ENCODE measurements around the gene TMCC3. TPM values are rescaled to one million over a fixed set of nuclear protein-coding genes. Genes with fewer than 3 reads are reported as not detected.

Gene TMCC3
- total RNA-seq, 2 donors from 2014 or later = 2.5 to 4.2 TPM

DNA sequence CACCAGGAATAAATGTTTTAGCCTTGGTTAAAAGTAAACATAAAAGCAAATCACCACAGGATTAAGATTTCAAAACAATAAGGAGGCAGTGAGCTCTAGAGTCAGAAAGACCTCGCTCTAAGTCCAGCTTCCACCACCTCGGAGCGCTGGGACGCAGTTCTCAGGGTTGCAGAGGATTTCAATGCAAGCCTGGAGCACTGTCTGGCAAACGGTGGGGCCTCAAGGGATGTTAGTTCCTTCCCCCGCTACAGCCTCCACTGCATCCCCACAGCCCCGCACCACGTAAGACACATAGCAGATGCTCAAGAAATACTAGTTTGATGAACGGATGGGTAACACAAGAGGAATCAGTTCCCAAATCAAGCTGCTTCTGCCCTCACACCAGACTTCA lies 39.3 kb upstream of the TMCC3 start:
- H3K36me3 Mint-ChIP-seq (ENCODE audit: low read depth) = no peaks in the 10 kb centered on the region
- whole genome bisulfite sequencing, 2 experiments (ENCODE audit: insufficient coverage in 1 of 2, insufficient read length in 1 of 2) = 89 to 92% methylated on average over 9 of the region's 9 CpGs

DNA sequence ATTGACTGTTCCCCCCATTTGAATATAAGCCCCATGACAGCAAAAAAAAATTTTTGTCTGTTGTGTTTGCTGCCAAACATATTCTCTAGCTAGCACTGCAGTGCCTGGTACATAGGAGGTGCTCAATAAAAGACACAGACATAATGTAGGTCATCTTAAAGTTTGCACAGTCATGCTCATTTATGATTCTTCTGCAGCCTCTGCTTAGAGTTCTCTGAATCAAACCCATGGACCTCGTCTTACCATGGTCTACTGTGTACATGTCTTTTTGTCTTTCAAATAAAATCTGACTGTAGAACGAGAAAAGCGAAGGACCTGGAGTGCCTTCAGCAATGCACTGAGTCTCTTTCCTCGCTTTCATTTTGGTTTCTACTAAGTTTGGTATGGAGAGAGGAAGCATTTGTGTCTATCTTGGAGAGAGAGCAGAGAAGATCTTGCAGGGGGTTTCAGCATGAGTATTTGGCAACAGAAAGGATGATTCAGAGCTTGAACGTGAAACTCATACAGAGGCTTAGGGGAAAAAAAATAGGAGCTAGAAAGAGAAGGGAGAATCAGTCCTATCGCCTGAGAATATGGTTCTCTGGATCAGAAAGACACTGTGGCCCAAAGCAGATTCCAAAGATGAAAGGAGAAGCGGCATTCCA lies 38.8 kb upstream of the TMCC3 start:
- no peak overlapping the region for H3K27ac Mint-ChIP-seq
- Histone ChIP-seq H3K9ac (ENCODE audit: extremely low read depth, low read length, poor library complexity, severe bottlenecking) (no peak overlapping the region), H3K4me3 (ENCODE audit: low read length) (no peak overlapping the region)

More for the DNA sequence above, 39.3 kb upstream of the TMCC3 start:
- Mint-ChIP-seq H3K9me3 (no peaks in the 10 kb centered on the region), H3K4me3 (no peak overlapping the region), H3K27me3 (ENCODE audit: insufficient read depth) (no peaks in the 10 kb centered on the region), H3K27ac (no peak overlapping the region), H3K4me1 (no peaks in the 10 kb centered on the region)
- TF ChIP-seq, protein P1, sequence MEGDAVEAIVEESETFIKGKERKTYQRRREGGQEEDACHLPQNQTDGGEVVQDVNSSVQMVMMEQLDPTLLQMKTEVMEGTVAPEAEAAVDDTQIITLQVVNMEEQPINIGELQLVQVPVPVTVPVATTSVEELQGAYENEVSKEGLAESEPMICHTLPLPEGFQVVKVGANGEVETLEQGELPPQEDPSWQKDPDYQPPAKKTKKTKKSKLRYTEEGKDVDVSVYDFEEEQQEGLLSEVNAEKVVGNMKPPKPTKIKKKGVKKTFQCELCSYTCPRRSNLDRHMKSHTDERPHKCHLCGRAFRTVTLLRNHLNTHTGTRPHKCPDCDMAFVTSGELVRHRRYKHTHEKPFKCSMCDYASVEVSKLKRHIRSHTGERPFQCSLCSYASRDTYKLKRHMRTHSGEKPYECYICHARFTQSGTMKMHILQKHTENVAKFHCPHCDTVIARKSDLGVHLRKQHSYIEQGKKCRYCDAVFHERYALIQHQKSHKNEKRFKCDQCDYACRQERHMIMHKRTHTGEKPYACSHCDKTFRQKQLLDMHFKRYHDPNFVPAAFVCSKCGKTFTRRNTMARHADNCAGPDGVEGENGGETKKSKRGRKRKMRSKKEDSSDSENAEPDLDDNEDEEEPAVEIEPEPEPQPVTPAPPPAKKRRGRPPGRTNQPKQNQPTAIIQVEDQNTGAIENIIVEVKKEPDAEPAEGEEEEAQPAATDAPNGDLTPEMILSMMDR (conservative IDR thresholded peaks at IDR 0.05) = no peak
- peak; percentile 50 for DNase-seq
- Histone ChIP-seq H3K4me1 (ENCODE audit: control insufficient read depth, insufficient read depth, low read length) (peaks cover 5% of the 10 kb centered on the region), H3K4me3 (ENCODE audit: low read length) (no peak overlapping the region), H3K27ac (ENCODE audit: low read depth, low read length) (no peak overlapping the region), H3K9ac (ENCODE audit: extremely low read depth, low read length, poor library complexity, severe bottlenecking) (no peak overlapping the region), H3K36me3 (ENCODE audit: control insufficient read depth, insufficient read depth, low read length) (no peaks in the 10 kb centered on the region), H3K27me3 (ENCODE audit: control insufficient read depth, insufficient read depth, low read length, poor library complexity, severe bottlenecking) (no peaks in the 10 kb centered on the region), H3K9me3 (ENCODE audit: control insufficient read depth, low read length) (no peaks in the 10 kb centered on the region)

DNA sequence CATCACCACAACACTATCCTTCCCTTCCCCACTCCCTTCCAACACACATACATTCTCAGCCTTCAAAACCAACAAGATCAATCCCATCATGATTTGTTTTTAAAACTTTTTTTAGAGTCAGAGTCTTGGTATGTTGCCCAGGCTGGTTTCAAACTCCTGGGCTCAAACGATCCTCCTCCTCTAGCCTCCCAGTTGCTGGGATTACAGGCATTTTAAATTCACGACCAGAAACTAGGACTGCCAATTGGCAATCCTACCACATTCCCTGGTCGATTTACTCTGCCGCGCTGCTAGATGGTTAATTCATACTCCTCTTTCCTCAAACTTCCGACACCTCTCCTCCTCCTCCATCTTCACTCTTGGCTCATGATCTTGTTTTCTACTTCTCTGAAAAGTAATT lies 37.5 kb upstream of the TMCC3 start:
- H3K36me3 Mint-ChIP-seq (ENCODE audit: low read depth) = no peaks in the 10 kb centered on the region
- Histone ChIP-seq H3K36me3 (ENCODE audit: control insufficient read depth, insufficient read depth, low read length) (no peaks in the 10 kb centered on the region), H3K9ac (ENCODE audit: extremely low read depth, low read length, poor library complexity, severe bottlenecking) (no peak overlapping the region), H3K27ac (ENCODE audit: low read depth, low read length) (no peak overlapping the region), H3K27me3 (ENCODE audit: control insufficient read depth, insufficient read depth, low read length, poor library complexity, severe bottlenecking) (no peaks in the 10 kb centered on the region), H3K9me3 (ENCODE audit: control insufficient read depth, low read length) (no peaks in the 10 kb centered on the region), H3K4me1 (ENCODE audit: control insufficient read depth, insufficient read depth, low read length) (peaks cover 5% of the 10 kb centered on the region), H3K4me3 (ENCODE audit: low read length) (no peak overlapping the region)
- H3K4me1 Mint-ChIP-seq = peaks cover 7% of the 10 kb centered on the region
- H3K27ac Mint-ChIP-seq = no peak overlapping the region
- no peak overlapping the region for H3K4me3 Mint-ChIP-seq
- no peaks in the 10 kb centered on the region for H3K9me3 Mint-ChIP-seq
- peak; percentile 31 for DNase-seq
- 95 to 96% methylated on average over 6 of the region's 6 CpGs for WGBS, 2 experiments (ENCODE audit: insufficient coverage in 1 of 2, insufficient read length in 1 of 2)
- H3K27me3 Mint-ChIP-seq (ENCODE audit: insufficient read depth) = no peaks in the 10 kb centered on the region
- TF ChIP-seq, protein P1 (conservative IDR thresholded peaks at IDR 0.05) = no peak

More for the DNA sequence above, 38.8 kb upstream of the TMCC3 start:
- no peaks in the 10 kb centered on the region for H3K9me3 Mint-ChIP-seq
- H3K4me3 Mint-ChIP-seq = no peak overlapping the region
- Histone ChIP-seq H3K4me1 (ENCODE audit: control insufficient read depth, insufficient read depth, low read length) (peaks cover 5% of the 10 kb centered on the region), H3K9me3 (ENCODE audit: control insufficient read depth, low read length) (no peaks in the 10 kb centered on the region), H3K36me3 (ENCODE audit: control insufficient read depth, insufficient read depth, low read length) (no peaks in the 10 kb centered on the region), H3K27me3 (ENCODE audit: control insufficient read depth, insufficient read depth, low read length, poor library complexity, severe bottlenecking) (no peaks in the 10 kb centered on the region), H3K27ac (ENCODE audit: low read depth, low read length) (no peak overlapping the region)
- H3K36me3 Mint-ChIP-seq (ENCODE audit: low read depth) = no peaks in the 10 kb centered on the region
- TF ChIP-seq, protein P1 (conservative IDR thresholded peaks at IDR 0.05) = no peak
- no peak for DNase-seq
- peaks cover 5% of the 10 kb centered on the region for H3K4me1 Mint-ChIP-seq
- H3K27me3 Mint-ChIP-seq (ENCODE audit: insufficient read depth) = no peaks in the 10 kb centered on the region
- 85 to 89% methylated on average over 6 to 7 of the region's 7 CpGs for WGBS, 2 experiments (ENCODE audit: insufficient coverage in 1 of 2, insufficient read length in 1 of 2)

All from endodermal cell (in vitro differentiated cells).